ENCODE measurements around the gene MRPS7. TPM values are rescaled to one million over a fixed set of nuclear protein-coding genes. Genes with fewer than 3 reads are reported as not detected.

Gene MRPS7
- polyA plus RNA-seq, 3 donors, result 26.7 to 122 (median 101) TPM

GRCh38 chr17:75267153-75267410 lies 5.4 kb downstream of the MRPS7 start:
- Mint-ChIP-seq H3K36me3 (peaks cover 21 to 35% of the 10 kb centered on the region in 2 donors), H3K27ac (peak overlapping the region; percentile 74 to 91 (median 85)), H3K4me3 (peak overlapping the region in 1 of 2 donors; percentile 60), H3K27me3 (ENCODE audit: low read depth in 3 of 3) (peaks cover 0 to 2% (median 0%) of the 10 kb centered on the region in 3 donors), H3K9me3 (peaks cover 0 to 4% (median 0%) of the 10 kb centered on the region in 7 donors), H3K4me1 (peaks cover 62% of the 10 kb centered on the region)
- peak overlapping the region; percentile 76 to 89 for H3K27ac ChIP-seq (ENCODE audit: low read depth in 1 of 2, low read length in 2 of 2)
- peaks cover 9 to 36% of the 10 kb centered on the region in 2 donors for H3K36me3 ChIP-seq (replicated peaks in 1 of 2; ENCODE audit: control insufficient read depth in 1 of 2, insufficient read depth in 2 of 2, low read length in 2 of 2)
- WGBS (ENCODE audit: insufficient coverage), result 58% methylated on average over 2 of the region's 2 CpGs
- intact Hi-C loops (cut with micrococcal nuclease), result loop anchor here in 1 of 2 donors (10.0 kb wide), 2 partner anchors 232 to 318 kb away; partner anchors contain the start of gene MYO15B
- H3K27me3 ChIP-seq (ENCODE audit: control insufficient read depth in 2 of 2, insufficient read depth in 2 of 2, low read length in 2 of 2), result no peaks in the 10 kb centered on the region
- peaks cover 66 to 73% of the 10 kb centered on the region in 2 donors for H3K4me1 ChIP-seq (ENCODE audit: control insufficient read depth in 1 of 2, insufficient read depth in 2 of 2, low read length in 2 of 2)
- TF ChIP-seq CTCF (IDR thresholded peaks at IDR 0.05), result no peak
- peak overlapping the region; percentile 34 for H3K4me2 ChIP-seq (replicated peaks; ENCODE audit: extremely low read depth, low read length, poor library complexity, severe bottlenecking)
- H3K9me3 ChIP-seq (replicated peaks in 1 of 2; ENCODE audit: control insufficient read depth in 1 of 2, insufficient read depth in 1 of 2, low read length in 2 of 2), result no peaks in the 10 kb centered on the region
- H3K9ac ChIP-seq (ENCODE audit: insufficient read depth, low read length, poor library complexity, severe bottlenecking), result no peak overlapping the region
- H3K4me3 ChIP-seq (replicated peaks in 1 of 3; ENCODE audit: low read depth in 2 of 3, low read length in 3 of 3), result peak overlapping the region in 1 of 3 experiments; percentile 92
- H3K79me2 ChIP-seq (ENCODE audit: insufficient read depth, low read length), result peaks cover 76% of the 10 kb centered on the region
- no peak for DNase-seq
- peaks cover 2% of the 10 kb centered on the region for H4K20me1 ChIP-seq (ENCODE audit: insufficient read depth, low read length)
- no peak overlapping the region for H2AFZ ChIP-seq (ENCODE audit: insufficient read depth, low read depth, low read length, poor library complexity, severe bottlenecking)

- peaks cover 4% of the 10 kb centered on the region for H4K20me1 ChIP-seq (ENCODE audit: insufficient read depth, low read length)
- H3K4me3 Mint-ChIP-seq, result peak overlapping the region in 1 of 2 donors; percentile 54
- H3K27me3 Mint-ChIP-seq (ENCODE audit: low read depth in 3 of 3), result peaks cover 0 to 2% (median 0%) of the 10 kb centered on the region in 3 donors
- H3K27ac ChIP-seq (ENCODE audit: low read depth in 1 of 2, low read length in 2 of 2), result peak overlapping the region; percentile 76 to 89
- H3K9me3 Mint-ChIP-seq, result peaks cover 0 to 4% (median 0%) of the 10 kb centered on the region in 7 donors
- 92% methylated on average over 8 of the region's 14 CpGs for WGBS (ENCODE audit: insufficient coverage)
- peak overlapping the region in 1 of 3 experiments; percentile 92 for H3K4me3 ChIP-seq (replicated peaks in 1 of 3; ENCODE audit: low read depth in 2 of 3, low read length in 3 of 3)
- peaks cover 76% of the 10 kb centered on the region for H3K79me2 ChIP-seq (ENCODE audit: insufficient read depth, low read length)
- no peak overlapping the region for H2AFZ ChIP-seq (ENCODE audit: insufficient read depth, low read depth, low read length, poor library complexity, severe bottlenecking)
- H3K9me3 ChIP-seq (replicated peaks in 1 of 2; ENCODE audit: control insufficient read depth in 1 of 2, insufficient read depth in 1 of 2, low read length in 2 of 2), result no peaks in the 10 kb centered on the region
- peaks cover 62% of the 10 kb centered on the region for H3K4me1 Mint-ChIP-seq
- peaks cover 11 to 37% of the 10 kb centered on the region in 2 donors for H3K36me3 ChIP-seq (replicated peaks in 1 of 2; ENCODE audit: control insufficient read depth in 1 of 2, insufficient read depth in 2 of 2, low read length in 2 of 2)
- H3K36me3 Mint-ChIP-seq, result peaks cover 22 to 38% of the 10 kb centered on the region in 2 donors
- H3K9ac ChIP-seq (ENCODE audit: insufficient read depth, low read length, poor library complexity, severe bottlenecking), result no peak overlapping the region
- intact Hi-C loops (cut with micrococcal nuclease), result loop anchor here in 1 of 2 donors (10.0 kb wide), 2 partner anchors 233 to 317 kb away; partner anchors contain the start of gene MYO15B
- peaks cover 66 to 73% of the 10 kb centered on the region in 2 donors for H3K4me1 ChIP-seq (ENCODE audit: control insufficient read depth in 1 of 2, insufficient read depth in 2 of 2, low read length in 2 of 2)
- no peak for TF ChIP-seq CTCF (IDR thresholded peaks at IDR 0.05)
- no peaks in the 10 kb centered on the region for H3K27me3 ChIP-seq (ENCODE audit: control insufficient read depth in 2 of 2, insufficient read depth in 2 of 2, low read length in 2 of 2)
- H3K4me2 ChIP-seq (replicated peaks; ENCODE audit: extremely low read depth, low read length, poor library complexity, severe bottlenecking), result peak overlapping the region; percentile 34
- H3K27ac Mint-ChIP-seq, result peak overlapping the region; percentile 57 to 93 (median 85)
- DNase-seq, result peak in 1 of 3 donors; percentile 21
Measured at GRCh38 chr17:75267411-75268232, 5.9 kb downstream of the MRPS7 start.
